Kidney epithelial cell (primary cell): ENCODE measurements around the gene TCTA. TPM values are rescaled to one million over a fixed set of nuclear protein-coding genes. Genes with fewer than 3 reads are reported as not detected.
A peak's percentile ranks its signal among the peaks of the same experiment; 100 is the strongest.

Source experiments
- DNase-seq: peaks from one replicate; pipeline ENCODE4 v3.0.0-alpha.2; 2010; ENCODE audit warnings: low read depth
- H3K27me3 ChIP-seq: 2 replicates; pipeline ENCODE4 v1.6.0; 2011; ENCODE audit warnings: low read length; ENCODE audit not compliant: control insufficient read depth, insufficient read depth
- H3K36me3 ChIP-seq: 2 replicates; pipeline ENCODE4 v1.5.1; 2011; ENCODE audit warnings: low read length; ENCODE audit not compliant: control insufficient read depth, insufficient read depth
- H3K4me3 ChIP-seq: 2 replicates; pipeline ENCODE4 v1.5.1; 2011; ENCODE audit warnings: low read depth, mild to moderate bottlenecking, control low read depth, low read length
- total RNA-seq: library from RNA; depleted of rRNA; stranded (reverse); fragments of >200 nt; gene quantifications from 2 replicates; pipeline ENCODE4 v1.2.3, GENCODE V29; 2015
- TF ChIP-seq, protein P1 (sequence below): IDR thresholded peaks from 2 replicates; pipeline ENCODE4 v1.5.1; 2011; ENCODE audit warnings: mild to moderate bottlenecking, moderate library complexity, low read length, control low read depth, inconsistent platforms; ENCODE audit not compliant: insufficient read depth, poor library complexity, severe bottlenecking

TCTA gene
- total RNA-seq, 1 donor from 2014 or later, result 17.4 TPM

DNA sequence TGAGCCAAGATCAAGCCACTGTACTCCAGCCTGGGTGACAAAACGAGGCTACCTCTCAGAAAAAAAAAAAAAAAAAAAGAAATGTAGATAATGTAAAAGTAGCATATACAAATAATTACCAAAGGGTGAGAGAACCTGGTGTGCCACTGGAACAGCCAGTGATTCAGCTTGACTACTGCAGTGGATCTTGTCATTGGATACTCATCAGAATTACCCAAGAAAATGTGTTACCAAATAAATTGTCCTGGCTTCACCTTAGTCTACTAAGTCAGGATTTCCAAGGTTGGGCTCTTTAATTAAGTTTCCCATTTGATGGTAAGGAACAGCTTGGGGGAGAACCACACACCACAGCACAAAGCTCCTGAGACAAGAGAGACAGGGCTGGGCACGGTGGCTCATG lies 15.4 kb downstream of the TCTA start:
- no peaks in the 10 kb centered on the region for H3K27me3 ChIP-seq
- TF ChIP-seq, protein P1, sequence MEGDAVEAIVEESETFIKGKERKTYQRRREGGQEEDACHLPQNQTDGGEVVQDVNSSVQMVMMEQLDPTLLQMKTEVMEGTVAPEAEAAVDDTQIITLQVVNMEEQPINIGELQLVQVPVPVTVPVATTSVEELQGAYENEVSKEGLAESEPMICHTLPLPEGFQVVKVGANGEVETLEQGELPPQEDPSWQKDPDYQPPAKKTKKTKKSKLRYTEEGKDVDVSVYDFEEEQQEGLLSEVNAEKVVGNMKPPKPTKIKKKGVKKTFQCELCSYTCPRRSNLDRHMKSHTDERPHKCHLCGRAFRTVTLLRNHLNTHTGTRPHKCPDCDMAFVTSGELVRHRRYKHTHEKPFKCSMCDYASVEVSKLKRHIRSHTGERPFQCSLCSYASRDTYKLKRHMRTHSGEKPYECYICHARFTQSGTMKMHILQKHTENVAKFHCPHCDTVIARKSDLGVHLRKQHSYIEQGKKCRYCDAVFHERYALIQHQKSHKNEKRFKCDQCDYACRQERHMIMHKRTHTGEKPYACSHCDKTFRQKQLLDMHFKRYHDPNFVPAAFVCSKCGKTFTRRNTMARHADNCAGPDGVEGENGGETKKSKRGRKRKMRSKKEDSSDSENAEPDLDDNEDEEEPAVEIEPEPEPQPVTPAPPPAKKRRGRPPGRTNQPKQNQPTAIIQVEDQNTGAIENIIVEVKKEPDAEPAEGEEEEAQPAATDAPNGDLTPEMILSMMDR, result no peak
- H3K4me3 ChIP-seq, result no peak overlapping the region
- DNase-seq, result no peak
- H3K36me3 ChIP-seq, result no peaks in the 10 kb centered on the region

DNA sequence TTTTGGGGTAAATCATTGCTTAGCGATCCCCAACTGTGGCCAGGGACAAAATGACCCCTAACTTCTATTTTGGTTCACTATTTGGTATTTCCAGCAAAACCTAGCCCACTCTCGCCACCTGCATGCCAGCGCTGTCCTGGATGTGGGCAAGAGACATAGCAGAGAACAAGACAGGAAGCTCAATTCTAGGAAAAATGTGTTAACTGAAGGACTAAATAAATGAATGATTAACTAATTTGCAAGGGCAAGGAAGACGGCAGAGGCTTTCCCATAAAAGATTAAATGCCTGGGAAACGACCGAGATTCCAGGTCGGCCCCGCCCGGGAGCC lies 16.5 kb downstream of the TCTA start:
- TF ChIP-seq, protein P1, result peak; percentile 22
- peak; percentile 32 for DNase-seq
- H3K4me3 ChIP-seq, result peak overlapping the region; percentile 67
- no peaks in the 10 kb centered on the region for H3K36me3 ChIP-seq
- no peaks in the 10 kb centered on the region for H3K27me3 ChIP-seq

- DNase-seq, result no peak
- no peaks in the 10 kb centered on the region for H3K27me3 ChIP-seq
- H3K36me3 ChIP-seq, result no peaks in the 10 kb centered on the region
- TF ChIP-seq, protein P1, result no peak
- no peak overlapping the region for H3K4me3 ChIP-seq
These were observed 22.5 kb downstream of the TCTA start for GRCh38 chr3:49434731-49435130.

DNA sequence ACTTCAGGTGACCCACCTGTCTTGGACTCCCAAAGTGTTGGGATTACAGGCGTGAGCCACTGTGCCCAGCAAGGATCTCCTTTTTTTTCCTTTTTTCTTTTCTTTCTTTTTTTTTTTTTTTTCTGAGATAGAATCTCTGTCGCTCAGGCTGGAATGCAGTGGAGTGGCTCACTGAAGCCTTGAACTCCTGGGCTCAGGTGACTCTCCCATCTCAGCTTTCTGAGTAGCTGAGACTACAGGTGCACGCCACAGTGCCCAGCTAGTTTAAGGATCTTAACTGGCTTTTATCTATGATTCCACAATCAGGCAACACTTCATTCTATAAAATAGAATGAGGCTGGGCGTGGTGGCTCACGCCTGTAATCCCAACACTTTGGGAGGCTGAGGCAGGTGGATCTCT lies 33.2 kb downstream of the TCTA start:
- no peak for DNase-seq
- TF ChIP-seq, protein P1, result no peak
- H3K27me3 ChIP-seq, result no peaks in the 10 kb centered on the region
- H3K36me3 ChIP-seq, result no peaks in the 10 kb centered on the region
- H3K4me3 ChIP-seq, result no peak overlapping the region

DNA sequence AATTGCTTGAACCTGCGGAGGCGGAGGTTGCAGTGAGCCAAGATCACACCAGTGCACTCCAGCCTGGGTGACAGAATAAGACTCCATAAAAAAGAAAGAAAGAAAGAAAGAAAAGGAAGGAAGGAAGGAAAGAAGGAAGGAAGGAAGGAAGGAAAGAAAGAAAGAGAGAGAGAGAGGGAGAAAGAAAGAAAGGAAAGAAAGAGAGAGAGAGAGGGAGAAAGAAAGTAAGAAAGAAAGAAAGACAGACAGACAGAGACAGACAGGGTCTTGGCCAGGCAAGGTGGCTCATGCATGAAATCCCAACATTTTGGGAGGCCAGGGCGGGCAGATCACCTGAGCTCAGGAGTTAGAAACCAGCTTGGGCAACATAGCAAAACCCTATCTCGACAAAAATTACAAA lies 41.4 kb downstream of the TCTA start:
- no peaks in the 10 kb centered on the region for H3K27me3 ChIP-seq
- DNase-seq, result no peak
- H3K4me3 ChIP-seq, result no peak overlapping the region
- TF ChIP-seq, protein P1, result no peak
- H3K36me3 ChIP-seq, result no peaks in the 10 kb centered on the region

DNA sequence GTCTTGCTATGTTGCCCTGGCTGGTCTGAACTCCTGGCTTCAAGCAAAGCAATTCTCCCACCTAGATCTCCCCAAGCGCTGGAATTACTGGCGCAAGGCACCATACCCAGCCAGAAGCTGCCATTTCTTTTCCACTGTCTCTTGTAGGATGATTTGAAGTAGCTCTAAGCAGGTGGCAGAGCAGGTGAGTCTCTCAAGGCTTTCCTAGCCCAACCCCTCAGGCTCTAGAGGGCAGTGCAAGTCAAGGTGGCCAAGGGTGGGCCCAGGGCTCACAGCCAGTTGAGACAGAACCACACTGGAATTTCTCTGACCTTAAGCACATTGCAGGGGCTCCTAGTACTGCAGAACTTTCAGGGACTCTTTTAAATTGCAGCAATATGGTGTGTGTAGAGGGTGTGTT lies 42.2 kb downstream of the TCTA start:
- Histone ChIP-seq H3K4me3 (no peak overlapping the region), H3K27me3 (no peaks in the 10 kb centered on the region), H3K36me3 (no peaks in the 10 kb centered on the region)
- TF ChIP-seq, protein P1, result peak; percentile 58
- no peak for DNase-seq
